ENCODE results near the gene SENP1. TPM values are rescaled to one million over a fixed set of nuclear protein-coding genes. Genes with fewer than 3 reads are reported as not detected.
"Not testable (repeated sequence)": the region's sequence is repeated elsewhere in the genome, so short reads cannot be mapped to it uniquely, and the experiment has no call there.

The SENP1 gene
- polyA plus RNA-seq, 2 donors: 2.7 to 3.9 TPM

DNA sequence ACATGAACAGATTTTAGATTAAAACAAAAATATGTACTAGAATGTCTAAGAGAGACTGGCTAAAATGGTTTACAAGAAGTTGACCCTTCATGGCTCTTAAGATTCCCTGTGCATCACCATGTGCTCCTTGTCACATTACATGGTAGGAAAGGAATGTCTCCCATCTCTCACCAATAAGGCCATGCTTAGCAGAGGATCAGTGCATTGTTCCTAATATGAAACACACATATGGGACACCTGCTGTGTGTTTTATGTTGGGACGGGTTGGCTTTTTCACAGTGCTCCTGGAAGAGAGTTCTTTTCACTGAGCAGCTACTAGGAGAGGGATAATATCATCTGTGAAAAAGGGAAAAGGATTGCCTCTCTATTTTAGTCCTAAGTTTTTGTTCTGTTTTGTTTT is 22.9 kb upstream of the SENP1 start:
- peaks cover 3 to 15% of the 10 kb centered on the region in 2 donors for H3K36me3 ChIP-seq (ENCODE audit: control insufficient read depth in 2 of 2, insufficient read depth in 2 of 2, low read length in 1 of 2)
- no peak overlapping the region for H3K27ac ChIP-seq (ENCODE audit: low read depth in 2 of 2, low read length in 1 of 2)

DNA sequence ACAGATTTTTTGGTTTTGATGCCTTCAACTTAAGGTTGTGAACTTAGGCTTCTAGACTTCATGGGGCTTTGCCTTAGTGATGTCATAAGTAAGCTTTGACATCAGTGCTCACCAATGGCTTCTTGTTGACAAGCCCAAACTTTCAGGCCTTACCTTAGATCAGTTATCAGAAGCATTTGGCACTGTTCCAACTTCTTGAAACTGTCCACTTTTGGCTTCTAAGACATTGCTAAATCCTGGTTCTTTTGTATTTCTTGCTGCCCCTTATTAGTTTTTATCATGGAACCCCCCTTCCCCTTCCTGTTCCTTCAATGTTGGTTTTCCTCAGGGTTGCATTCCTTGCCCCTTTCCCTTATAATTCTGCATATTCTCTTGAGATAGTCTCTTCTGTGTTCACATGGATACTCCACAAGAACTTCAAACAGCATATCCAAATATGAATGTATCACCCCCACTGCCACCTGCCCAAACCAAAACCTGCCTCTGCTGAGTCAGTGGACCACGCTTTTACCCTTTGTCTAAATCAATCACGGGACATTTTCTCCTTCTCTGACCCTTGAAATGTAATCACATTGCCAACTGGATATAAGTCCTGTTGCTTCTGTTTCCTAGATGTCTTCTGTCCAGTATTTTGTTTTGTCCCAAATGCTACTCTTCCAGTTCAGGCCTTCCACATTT is 21.2 kb upstream of the SENP1 start:
- no peaks in the 10 kb centered on the region for H3K27me3 ChIP-seq (ENCODE audit: control insufficient read depth in 1 of 2, insufficient read depth in 2 of 2, low read length in 2 of 2)
- 95 to 96% methylated on average over 2 of the region's 2 CpGs for WGBS, 2 donors
- no peak overlapping the region for H3K27ac ChIP-seq (ENCODE audit: low read depth in 2 of 2, low read length in 1 of 2)

More for the DNA sequence above, 22.9 kb upstream of the SENP1 start:
- WGBS, 2 donors: 96 to 100% methylated on average over 1 of the region's 1 CpG
- Histone ChIP-seq H3K27me3 (ENCODE audit: control insufficient read depth in 1 of 2, insufficient read depth in 2 of 2, low read length in 2 of 2) (no peaks in the 10 kb centered on the region), H3K4me1 (ENCODE audit: control insufficient read depth in 2 of 2, insufficient read depth in 2 of 2, low read length in 1 of 2) (no peaks in the 10 kb centered on the region), H3K9me3 (ENCODE audit: control insufficient read depth in 2 of 2, insufficient read depth in 1 of 2, low read depth in 1 of 2, low read length in 1 of 2) (no peaks in the 10 kb centered on the region), H3K4me3 (ENCODE audit: low read depth in 1 of 2, low read length in 2 of 2) (no peak overlapping the region)

DNA sequence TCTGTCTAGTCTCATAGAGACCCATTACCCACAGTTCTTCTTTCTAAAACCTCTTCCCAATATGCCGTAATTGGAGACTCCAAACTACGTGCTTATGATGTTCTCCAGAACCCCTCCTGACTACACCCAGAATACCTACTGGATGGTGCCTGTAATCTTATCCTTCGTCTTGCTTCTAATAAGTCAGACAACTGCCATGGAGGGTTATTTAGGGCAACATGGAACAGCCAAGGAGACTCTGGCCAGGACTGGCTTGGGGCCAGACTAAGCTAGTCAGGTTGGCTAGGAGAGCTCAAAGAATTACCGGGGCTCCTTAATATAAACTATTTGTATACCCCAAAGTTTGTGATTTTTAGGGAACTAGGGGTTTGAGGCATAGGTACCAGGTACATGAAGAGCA is 20.1 kb upstream of the SENP1 start:
- Histone ChIP-seq H3K36me3 (ENCODE audit: control insufficient read depth in 2 of 2, insufficient read depth in 2 of 2, low read length in 1 of 2) (no peaks in the 10 kb centered on the region), H3K4me1 (ENCODE audit: control insufficient read depth in 2 of 2, insufficient read depth in 2 of 2, low read length in 1 of 2) (no peaks in the 10 kb centered on the region), H3K27me3 (ENCODE audit: control insufficient read depth in 1 of 2, insufficient read depth in 2 of 2, low read length in 2 of 2) (no peaks in the 10 kb centered on the region), H3K27ac (ENCODE audit: low read depth in 2 of 2, low read length in 1 of 2) (no peak overlapping the region), H3K9me3 (ENCODE audit: control insufficient read depth in 2 of 2, insufficient read depth in 1 of 2, low read depth in 1 of 2, low read length in 1 of 2) (no peaks in the 10 kb centered on the region), H3K4me3 (ENCODE audit: low read depth in 1 of 2, low read length in 2 of 2) (no peak overlapping the region)
- 87 to 89% methylated on average over 4 of the region's 4 CpGs for WGBS, 2 donors

More for the DNA sequence above, 21.2 kb upstream of the SENP1 start:
- Histone ChIP-seq H3K9me3 (ENCODE audit: control insufficient read depth in 2 of 2, insufficient read depth in 1 of 2, low read depth in 1 of 2, low read length in 1 of 2) (no peaks in the 10 kb centered on the region), H3K36me3 (ENCODE audit: control insufficient read depth in 2 of 2, insufficient read depth in 2 of 2, low read length in 1 of 2) (peaks cover 0 to 4% of the 10 kb centered on the region in 2 donors), H3K4me3 (ENCODE audit: low read depth in 1 of 2, low read length in 2 of 2) (no peak overlapping the region), H3K4me1 (ENCODE audit: control insufficient read depth in 2 of 2, insufficient read depth in 2 of 2, low read length in 1 of 2) (no peaks in the 10 kb centered on the region)

DNA sequence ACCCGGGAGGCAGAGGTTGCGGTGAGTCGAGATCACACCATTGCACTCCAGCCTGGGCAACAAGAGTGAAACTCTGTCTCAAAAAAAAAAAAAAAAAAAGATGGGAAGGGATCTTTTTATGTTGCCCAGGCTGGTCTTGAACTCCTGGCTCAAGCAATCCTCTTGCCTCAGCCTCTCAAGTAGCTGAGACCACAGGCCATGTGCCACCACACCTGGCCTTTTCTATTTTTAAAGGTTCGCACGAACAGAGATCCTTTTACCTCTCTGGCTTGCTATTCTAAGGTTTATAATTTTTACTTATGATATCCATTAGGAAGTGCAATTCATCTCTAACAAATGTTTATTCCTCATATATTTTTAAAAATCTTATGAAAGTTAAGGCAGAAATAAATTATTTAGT is 19.7 kb upstream of the SENP1 start:
- H3K4me3 ChIP-seq (ENCODE audit: low read depth in 1 of 2, low read length in 2 of 2); H3K27ac ChIP-seq (ENCODE audit: low read depth in 2 of 2, low read length in 1 of 2); H3K36me3 ChIP-seq (ENCODE audit: control insufficient read depth in 2 of 2, insufficient read depth in 2 of 2, low read length in 1 of 2); H3K9me3 ChIP-seq (ENCODE audit: control insufficient read depth in 2 of 2, insufficient read depth in 1 of 2, low read depth in 1 of 2, low read length in 1 of 2); H3K4me1 ChIP-seq (ENCODE audit: control insufficient read depth in 2 of 2, insufficient read depth in 2 of 2, low read length in 1 of 2); H3K27me3 ChIP-seq (ENCODE audit: control insufficient read depth in 1 of 2, insufficient read depth in 2 of 2, low read length in 2 of 2): not testable (repeated sequence)
- 92 to 98% methylated on average over 2 to 5 of the region's 5 CpGs for WGBS, 2 donors

DNA sequence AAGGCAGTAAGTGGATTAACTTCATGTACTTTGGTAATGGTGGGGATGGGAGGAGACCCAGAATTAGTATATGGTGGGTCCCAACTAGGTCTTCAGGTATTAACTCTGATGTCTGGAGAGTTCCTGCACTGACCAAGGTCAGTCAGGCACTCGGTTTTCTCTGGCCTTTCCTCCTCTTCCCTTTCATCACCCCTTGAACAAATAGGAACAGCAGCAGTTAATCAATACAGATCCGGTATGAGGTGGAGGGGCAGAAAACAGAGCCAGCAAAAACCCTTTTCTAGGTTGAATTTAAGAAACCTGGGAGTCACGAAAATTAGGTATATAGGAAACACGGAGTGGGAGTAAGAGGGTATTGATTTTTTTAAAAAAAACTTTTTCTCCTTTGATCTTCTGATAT is 17.3 kb upstream of the SENP1 start:
- Histone ChIP-seq H3K36me3 (ENCODE audit: control insufficient read depth in 2 of 2, insufficient read depth in 2 of 2, low read length in 1 of 2) (no peaks in the 10 kb centered on the region), H3K27ac (ENCODE audit: low read depth in 2 of 2, low read length in 1 of 2) (no peak overlapping the region), H3K9me3 (ENCODE audit: control insufficient read depth in 2 of 2, insufficient read depth in 1 of 2, low read depth in 1 of 2, low read length in 1 of 2) (no peaks in the 10 kb centered on the region), H3K4me3 (ENCODE audit: low read depth in 1 of 2, low read length in 2 of 2) (no peak overlapping the region), H3K27me3 (ENCODE audit: control insufficient read depth in 1 of 2, insufficient read depth in 2 of 2, low read length in 2 of 2) (no peaks in the 10 kb centered on the region), H3K4me1 (ENCODE audit: control insufficient read depth in 2 of 2, insufficient read depth in 2 of 2, low read length in 1 of 2) (no peaks in the 10 kb centered on the region)
- WGBS, 2 donors: 80 to 81% methylated on average over 4 of the region's 4 CpGs

DNA sequence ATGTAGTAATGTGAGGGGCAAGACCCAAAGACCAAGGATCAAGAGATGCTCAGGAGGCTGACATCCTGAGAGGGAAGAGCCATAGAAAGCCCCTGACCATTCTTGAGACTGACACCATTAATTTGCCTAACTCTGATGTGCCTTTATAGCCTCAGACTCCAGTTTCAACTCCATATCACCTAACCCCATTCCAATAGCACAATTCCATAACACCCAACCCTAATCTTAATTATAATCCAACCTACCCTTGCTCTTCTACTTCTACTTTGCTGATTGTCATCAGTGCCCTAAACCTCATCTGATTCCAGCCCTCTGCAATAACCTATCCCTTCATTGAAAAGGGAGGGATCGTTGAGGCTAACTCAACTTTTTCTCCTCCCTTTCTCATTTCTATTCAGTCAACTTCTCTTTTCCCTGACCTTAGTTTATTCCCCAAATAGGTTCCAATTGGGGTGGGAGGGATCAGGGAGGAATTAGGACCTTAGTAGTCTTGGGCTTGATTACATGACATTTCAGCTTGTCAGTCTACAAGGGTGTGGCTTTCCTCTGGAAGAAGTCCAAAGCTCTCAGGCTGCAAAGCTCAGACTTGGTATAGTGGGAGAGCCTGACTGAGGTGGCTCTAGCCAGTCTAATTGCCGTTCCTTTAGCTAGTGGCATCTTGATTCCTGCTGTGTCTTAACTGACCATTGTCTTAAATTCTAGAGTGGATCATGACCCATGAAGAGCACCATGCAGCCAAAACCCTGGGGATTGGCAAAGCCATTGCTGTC is 16.4 kb upstream of the SENP1 start:
- Histone ChIP-seq H3K4me3 (ENCODE audit: low read depth in 1 of 2, low read length in 2 of 2) (no peak overlapping the region), H3K27ac (ENCODE audit: low read depth in 2 of 2, low read length in 1 of 2) (no peak overlapping the region), H3K27me3 (ENCODE audit: control insufficient read depth in 1 of 2, insufficient read depth in 2 of 2, low read length in 2 of 2) (no peaks in the 10 kb centered on the region), H3K36me3 (ENCODE audit: control insufficient read depth in 2 of 2, insufficient read depth in 2 of 2, low read length in 1 of 2) (no peaks in the 10 kb centered on the region), H3K4me1 (ENCODE audit: control insufficient read depth in 2 of 2, insufficient read depth in 2 of 2, low read length in 1 of 2) (no peaks in the 10 kb centered on the region), H3K9me3 (ENCODE audit: control insufficient read depth in 2 of 2, insufficient read depth in 1 of 2, low read depth in 1 of 2, low read length in 1 of 2) (no peaks in the 10 kb centered on the region)
- WGBS, 2 donors: 73 to 75% methylated on average over 2 of the region's 2 CpGs

DNA sequence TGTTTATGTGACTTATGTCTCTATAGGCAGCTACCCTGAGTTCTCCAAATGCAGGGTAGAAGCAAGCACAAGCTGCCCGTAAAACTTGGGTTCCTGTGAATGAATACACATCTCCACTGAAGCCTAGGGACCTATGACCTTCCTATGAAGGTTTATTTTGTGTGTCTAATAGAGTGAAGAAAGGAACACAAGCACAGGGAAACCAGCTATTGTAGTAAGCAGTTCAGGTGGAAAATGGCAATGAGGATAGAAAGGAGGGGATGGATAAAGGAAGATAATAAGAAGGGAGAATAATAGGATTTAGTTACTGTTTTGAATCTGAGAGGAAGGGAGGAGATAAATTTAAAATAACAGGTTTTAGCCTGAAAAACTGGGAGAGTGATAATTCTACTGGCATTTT is 15.6 kb upstream of the SENP1 start:
- no peaks in the 10 kb centered on the region for H3K4me1 ChIP-seq (ENCODE audit: control insufficient read depth in 2 of 2, insufficient read depth in 2 of 2, low read length in 1 of 2)
- 88 to 97% methylated on average over 1 of the region's 1 CpG for WGBS, 2 donors
- no peaks in the 10 kb centered on the region for H3K36me3 ChIP-seq (ENCODE audit: control insufficient read depth in 2 of 2, insufficient read depth in 2 of 2, low read length in 1 of 2)
- H3K9me3 ChIP-seq (ENCODE audit: control insufficient read depth in 2 of 2, insufficient read depth in 1 of 2, low read depth in 1 of 2, low read length in 1 of 2): no peaks in the 10 kb centered on the region
- no peak overlapping the region for H3K4me3 ChIP-seq (ENCODE audit: low read depth in 1 of 2, low read length in 2 of 2)
- H3K27me3 ChIP-seq (ENCODE audit: control insufficient read depth in 1 of 2, insufficient read depth in 2 of 2, low read length in 2 of 2): no peaks in the 10 kb centered on the region
- no peak overlapping the region for H3K27ac ChIP-seq (ENCODE audit: low read depth in 2 of 2, low read length in 1 of 2)

DNA sequence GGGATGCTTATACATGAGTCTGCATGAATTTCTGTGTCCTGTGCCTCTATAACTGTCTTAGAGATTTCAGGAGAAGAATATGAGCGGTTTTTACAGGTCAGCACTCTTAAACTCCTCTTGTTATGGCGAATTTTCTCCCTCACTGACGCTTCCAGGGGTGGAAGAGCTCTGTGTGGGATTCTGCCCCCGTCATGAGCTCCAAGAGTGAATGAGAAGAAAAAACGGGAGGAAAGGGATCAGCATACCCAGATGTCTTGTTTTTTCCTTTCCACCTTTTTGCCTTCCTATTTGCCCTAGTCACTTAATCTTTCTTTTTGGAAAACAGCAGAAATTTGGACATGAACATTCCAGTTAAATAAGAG is 13.9 kb upstream of the SENP1 start:
- H3K4me3 ChIP-seq (ENCODE audit: low read depth in 1 of 2, low read length in 2 of 2): peak overlapping the region; percentile 70 to 89
- 7 to 12% methylated on average over 5 of the region's 5 CpGs for WGBS, 2 donors
- no peaks in the 10 kb centered on the region for H3K9me3 ChIP-seq (ENCODE audit: control insufficient read depth in 2 of 2, insufficient read depth in 1 of 2, low read depth in 1 of 2, low read length in 1 of 2)
- no peak overlapping the region for H3K27ac ChIP-seq (ENCODE audit: low read depth in 2 of 2, low read length in 1 of 2)
- H3K4me1 ChIP-seq (ENCODE audit: control insufficient read depth in 2 of 2, insufficient read depth in 2 of 2, low read length in 1 of 2): no peaks in the 10 kb centered on the region
- H3K36me3 ChIP-seq (ENCODE audit: control insufficient read depth in 2 of 2, insufficient read depth in 2 of 2, low read length in 1 of 2): no peaks in the 10 kb centered on the region
- H3K27me3 ChIP-seq (ENCODE audit: control insufficient read depth in 1 of 2, insufficient read depth in 2 of 2, low read length in 2 of 2): no peaks in the 10 kb centered on the region

DNA sequence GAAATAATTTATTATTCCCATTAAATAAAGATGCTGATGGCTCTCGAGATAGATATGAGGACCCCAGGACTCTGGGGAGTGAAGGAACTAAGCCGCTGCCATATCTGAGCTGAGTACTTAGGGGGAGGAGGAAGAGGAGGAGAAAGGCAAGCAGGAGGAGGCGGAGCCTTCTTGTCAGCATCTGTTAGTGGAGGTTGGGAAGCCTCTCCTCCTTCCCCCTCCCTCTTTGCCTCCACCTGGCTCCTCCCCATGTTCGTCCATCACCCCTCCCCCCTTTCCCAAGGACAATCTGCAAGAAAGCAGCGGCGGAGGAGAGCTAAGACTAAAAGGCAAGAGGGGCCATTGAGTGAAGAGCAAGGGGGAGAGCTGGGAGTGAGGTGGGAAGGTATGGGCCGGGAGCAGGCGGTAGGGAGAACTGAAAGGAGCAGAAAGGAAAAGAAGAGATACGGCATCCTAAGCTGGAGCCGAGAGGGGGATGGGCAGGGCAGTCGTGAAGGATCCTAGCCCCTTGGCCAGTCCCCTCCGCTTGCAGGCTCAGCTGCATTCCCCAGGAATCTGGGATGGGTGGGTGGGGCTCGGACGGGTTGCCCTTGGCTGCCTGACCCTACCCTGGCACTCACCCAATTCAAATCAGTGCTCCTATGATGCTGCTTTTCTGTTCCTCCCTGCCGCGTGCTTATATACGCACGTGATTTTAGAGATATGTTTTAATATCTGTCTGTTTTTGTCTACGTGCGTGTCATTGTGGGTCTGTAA is 13.4 kb upstream of the SENP1 start, which contains the start of gene PFKM:
Gene PFKM, plus strand, starts transcription at position 287 of the 756 bp plus-strand sequence. CDS start 3,411 bp downstream, outside the sequence.
- WGBS, 2 donors: 2% methylated on average over 20 of the region's 20 CpGs
- Histone ChIP-seq H3K4me3 (ENCODE audit: low read depth in 1 of 2, low read length in 2 of 2) (peak within 1 kb of the TSS; percentile 70 to 89), H3K36me3 (ENCODE audit: control insufficient read depth in 2 of 2, insufficient read depth in 2 of 2, low read length in 1 of 2) (no peaks in the 10 kb centered on the region), H3K4me1 (ENCODE audit: control insufficient read depth in 2 of 2, insufficient read depth in 2 of 2, low read length in 1 of 2) (no peaks in the 10 kb centered on the region), H3K27ac (ENCODE audit: low read depth in 2 of 2, low read length in 1 of 2) (peak within 1 kb of the TSS; percentile 19 to 67), H3K27me3 (ENCODE audit: control insufficient read depth in 1 of 2, insufficient read depth in 2 of 2, low read length in 2 of 2) (no peaks in the 10 kb centered on the region), H3K9me3 (ENCODE audit: control insufficient read depth in 2 of 2, insufficient read depth in 1 of 2, low read depth in 1 of 2, low read length in 1 of 2) (no peaks in the 10 kb centered on the region)

Data from esophagus (tissue), 2 donors.